ENCODE results near the gene SLC1A2.
A peak's percentile ranks its signal among the peaks of the same experiment; 100 is the strongest.

Gene SLC1A2

DNA sequence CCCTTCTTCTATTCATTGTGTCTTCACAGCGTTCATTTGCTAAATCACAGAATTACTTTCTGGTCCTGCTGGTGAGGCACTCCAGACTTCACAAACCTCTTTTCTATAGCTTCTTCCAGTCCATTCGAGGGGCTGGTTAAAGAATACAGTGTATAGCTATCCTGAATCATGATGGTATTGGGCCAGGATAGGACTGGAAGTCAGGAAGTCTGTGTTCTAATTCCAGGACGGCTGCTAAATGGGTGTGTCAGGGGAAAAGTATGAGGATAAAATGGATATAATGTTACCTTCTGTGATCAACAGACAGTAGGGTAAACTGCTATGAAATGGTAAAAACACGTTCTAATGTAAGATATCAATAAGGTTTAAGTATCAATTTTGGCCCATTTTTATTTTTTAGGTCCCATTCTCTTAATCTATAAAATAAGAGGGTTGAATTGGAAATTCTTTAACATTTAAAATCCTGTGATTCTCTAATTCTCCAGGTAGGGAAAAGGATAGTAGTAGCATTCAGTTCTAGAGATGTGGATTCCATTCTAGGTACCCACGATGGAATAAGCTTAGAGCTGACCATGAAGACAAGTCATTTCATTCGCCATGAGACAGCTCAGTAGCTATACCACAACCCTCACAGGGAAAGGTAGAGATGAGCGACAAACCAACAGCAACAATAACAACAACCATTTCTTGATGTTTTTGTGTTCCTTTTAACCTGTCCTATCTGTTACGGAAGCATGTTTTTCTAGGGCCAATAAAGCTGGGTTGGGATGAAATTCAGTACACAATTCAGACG, 96.1 kb downstream of the SLC1A2 start:
- no peak for DNase-seq

DNA sequence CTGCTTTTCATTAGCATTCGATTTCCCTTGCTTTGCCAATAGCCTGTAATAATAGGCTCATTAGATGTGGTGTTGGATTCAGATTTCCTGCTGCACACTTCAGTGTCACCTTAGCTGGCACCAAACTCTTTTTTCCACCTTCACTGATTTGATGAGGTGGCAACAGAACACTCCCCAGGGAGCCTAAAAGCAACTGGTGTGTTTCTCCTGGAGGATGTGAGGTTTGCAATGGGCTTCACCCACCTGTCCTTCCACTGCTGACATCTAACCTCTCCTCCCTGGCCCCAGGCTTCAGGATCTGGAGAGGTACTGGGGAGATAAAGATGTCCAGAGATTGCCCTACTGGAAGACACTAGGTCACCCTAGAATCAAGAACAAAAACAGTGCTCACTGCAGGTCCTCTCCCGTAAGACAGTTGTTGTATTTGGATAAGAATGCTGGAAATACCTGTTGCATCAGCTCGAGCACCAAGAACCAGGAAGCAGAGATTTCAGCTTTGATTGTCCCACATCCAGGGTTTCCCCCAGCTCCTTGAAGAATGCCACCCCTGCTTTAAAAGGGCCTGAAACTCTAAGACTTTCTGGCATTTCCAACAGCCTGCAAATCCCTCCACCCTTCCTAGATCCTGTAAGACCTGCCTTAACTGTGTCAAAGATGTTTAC, 96.9 kb downstream of the SLC1A2 start:
- DNase-seq: no peak

DNA sequence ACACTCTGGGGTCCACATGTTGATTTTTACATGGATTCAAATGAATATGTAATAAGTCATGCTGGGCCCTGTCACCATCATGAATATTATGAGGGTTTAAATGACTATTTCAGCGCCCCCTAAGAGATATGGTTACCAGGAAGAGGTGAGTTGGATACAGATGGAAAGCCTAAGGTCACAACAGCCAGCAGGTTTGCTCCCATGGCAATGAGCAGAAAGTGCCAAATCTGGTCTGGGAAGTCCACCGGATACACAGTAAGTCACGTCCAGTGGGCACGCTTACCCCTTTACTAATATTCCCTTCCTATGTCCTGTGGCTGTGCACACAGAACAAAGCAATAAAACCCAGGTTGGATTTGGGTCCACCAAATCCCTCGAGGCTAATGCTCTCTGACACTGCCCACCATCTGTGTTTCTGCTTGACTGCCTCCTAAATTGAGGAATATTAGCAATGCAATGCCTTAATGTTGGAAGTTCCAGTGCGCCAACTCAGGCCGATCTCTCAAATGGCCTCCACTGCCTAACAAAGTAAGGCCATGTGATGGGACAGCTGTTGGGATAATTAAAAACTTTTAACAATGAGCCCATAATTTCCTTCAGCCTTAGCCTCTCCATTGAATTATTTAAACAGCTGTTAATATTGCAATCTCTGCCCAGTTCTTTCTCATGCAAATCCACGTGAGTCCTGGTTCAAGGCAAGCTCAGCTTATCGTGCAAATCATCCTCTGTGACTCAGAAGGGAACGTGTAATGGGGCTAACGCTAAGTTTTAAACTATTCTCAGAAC, 97.6 kb downstream of the SLC1A2 start:
- DNase-seq: no peak

DNA sequence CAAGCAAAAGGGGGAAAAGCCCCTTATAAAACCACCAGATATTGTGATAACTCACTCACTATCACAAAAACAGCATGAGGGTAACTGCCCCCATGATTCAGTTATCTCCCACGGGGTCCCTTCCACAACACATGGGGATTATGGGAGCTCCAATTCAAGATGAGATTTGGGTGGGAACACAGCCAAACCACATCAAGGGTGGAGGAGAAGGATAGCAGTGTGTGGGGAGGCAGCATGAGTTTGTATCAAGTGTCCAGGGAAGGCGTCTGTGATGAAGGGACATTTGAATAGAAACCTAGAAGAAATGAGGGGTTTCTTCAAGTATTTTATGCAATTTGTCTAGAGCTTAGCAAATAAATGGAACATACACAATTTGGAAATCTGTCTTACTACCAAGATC, 98.2 kb downstream of the SLC1A2 start:
- no peak for DNase-seq

DNA sequence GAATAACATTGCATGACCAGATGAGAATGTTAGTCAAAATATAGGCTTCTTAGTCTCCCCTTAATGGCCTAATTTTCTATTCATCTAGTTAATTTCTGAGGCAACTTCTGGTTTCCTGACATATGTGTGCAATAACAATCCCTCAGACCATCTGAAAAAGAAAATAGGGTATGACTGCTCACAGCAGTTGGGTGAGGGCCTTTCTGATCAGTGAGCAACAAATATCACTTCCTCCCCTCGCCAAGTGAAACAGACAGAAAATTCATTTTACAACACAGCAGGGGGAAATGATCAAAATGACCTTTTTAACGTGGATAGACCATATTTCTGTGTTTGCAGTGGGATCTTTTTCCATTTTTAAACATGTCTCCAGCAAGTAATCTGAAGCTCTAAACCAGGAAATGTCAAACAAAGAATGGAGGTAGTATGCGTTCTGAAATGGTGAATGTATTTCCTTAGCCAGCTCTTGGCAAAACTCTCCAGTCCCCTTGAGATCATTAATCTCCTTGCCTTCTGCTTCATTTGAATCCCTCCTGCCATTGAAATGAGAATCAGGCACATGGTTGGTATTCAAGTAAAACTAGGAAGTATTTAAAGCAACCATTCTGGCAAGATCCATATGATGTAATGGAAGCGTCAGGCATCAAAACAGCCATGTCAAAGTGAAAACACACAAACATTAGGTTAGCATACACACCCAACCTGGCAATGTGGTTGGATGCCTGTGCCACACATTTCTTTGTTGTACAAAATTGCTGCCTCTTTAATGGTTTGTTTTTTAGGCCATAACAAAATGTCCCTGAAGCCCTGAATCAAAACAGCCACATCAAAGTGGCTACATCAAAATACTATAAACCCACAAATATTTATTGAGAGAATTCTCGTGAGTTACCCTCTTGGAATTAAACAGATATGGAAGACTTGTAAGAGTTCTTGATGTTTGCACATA, 100.1 kb downstream of the SLC1A2 start:
- no peak for DNase-seq

DNA sequence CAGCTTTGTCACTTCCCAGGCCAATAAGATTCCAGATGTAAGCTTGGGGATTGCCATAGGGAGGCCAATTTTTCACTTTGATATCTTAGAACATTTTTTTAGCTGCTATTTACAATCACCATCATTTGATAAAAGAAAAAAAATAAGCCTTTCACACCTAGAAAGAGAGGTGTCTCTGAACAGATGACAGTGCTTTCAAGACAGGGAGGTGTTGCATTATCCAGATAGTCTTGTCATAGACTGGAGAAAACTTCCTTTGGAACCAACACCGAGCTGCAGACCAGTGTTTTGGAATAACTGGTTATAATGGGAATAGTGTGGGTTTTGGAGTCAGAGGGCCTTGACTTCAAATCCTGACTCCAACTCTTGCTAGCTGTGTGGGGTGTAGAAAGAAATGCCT, 101.0 kb downstream of the SLC1A2 start:
- no peak for DNase-seq

DNA sequence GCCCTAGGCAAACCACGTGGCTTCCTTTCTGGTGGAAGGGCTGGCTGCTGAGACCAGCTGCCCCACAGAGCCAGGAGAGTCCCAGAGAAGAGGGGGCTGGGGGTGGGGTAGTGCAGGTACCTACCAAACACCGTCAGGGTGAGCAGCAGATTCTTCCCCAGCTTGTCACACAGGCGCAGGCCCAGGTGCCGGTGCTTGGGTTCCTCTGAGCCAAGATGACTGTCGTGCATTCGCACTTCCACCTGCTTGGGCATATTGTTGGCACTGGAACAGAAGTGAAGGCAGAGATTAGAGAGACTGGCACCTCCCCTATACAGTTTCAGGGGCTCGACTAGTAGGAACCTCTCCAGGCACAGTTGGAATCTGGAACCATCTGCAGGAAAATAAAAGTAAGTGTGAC, 102.1 kb downstream of the SLC1A2 start:
- DNase-seq: no peak

DNA sequence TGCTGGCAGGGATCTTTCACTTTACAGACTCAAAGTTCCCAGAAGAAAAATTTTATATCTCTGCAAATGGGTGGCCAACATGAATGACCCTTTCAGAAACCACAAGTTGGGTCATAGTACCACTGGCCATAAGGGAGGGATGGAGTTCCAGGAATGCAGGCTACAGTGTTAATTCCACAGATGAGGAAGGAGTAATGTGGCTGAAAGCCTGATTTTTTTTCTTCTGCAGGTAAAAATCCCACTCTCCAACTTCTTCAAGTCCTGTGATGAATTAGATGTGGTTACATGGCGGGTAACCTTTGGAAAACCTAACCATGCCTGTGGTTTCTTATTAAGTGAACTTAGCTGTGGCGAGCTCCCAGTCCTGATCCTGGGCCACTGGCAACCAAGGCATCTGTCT, 103.2 kb downstream of the SLC1A2 start:
- no peak for DNase-seq

DNA sequence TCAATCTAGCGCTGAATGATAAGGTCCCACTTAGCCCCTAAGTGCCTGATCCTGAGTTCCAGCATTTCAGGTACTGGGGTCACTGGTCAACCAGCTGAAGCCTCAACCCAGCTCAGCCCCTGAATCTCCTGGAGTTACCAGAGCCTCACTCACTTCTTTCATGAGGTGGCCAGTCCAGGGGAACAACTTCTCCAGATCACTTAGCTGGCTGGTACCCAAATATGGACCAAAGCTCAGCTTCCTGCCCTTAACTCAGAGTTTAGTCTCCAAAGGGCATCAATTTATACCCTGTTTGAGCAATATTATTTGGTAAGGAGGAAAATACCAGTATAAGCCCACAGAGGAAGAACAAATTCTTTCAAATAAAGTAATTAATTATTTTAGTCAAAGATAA, 105.6 kb downstream of the SLC1A2 start:
- DNase-seq: no peak

DNA sequence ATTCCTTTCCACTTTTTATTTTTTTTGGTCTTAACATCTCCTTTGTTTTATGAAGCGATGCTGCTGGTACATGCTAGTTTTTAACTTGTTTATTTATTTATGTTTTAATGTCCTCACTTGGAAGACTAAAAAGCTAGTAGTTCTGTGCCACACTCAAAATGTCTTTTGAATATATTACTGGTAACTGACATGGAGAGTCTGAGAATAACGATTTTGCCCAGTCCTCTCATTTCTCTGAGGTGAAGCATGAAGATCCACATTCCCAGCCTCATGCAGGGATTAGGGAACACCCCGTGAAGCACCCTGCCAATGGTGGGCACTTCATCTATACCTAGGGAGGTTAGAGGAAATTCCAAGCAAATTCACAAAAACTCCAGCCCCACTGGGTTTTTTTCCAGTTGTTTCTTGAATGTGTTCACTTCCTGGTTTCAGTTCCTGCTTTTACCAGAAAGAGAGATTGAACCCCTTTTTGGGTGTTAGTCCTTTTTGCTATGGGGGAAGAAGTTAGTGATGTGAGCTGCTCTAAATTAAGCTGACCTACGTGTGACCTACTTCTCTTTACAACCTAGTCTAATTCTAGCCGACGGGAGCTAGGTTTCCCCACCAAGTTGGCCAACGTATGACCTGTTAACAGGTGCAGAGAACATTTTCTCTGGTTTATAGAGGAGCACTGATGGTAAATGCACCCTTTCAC, 106.1 kb downstream of the SLC1A2 start:
- no peak for DNase-seq

DNA sequence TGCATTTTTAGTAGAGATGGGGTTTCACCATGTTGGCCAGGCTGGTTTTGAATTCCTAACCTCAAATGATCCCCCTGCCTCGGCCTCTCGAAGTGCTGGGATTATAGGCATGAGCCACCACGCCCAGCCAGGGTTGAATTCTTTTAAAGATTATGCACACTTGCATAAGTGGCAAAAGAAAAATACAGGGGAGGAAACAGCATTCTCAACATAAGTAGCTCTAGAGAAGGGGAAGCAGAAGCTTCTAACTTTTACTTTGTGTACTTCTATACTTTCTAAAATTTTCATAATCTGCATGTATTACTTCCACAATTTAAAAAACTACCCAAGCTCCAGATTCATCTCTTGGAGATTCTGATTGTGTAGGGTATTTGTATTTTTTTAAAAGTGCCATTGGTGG, 108.0 kb downstream of the SLC1A2 start:
- DNase-seq: no peak

DNA sequence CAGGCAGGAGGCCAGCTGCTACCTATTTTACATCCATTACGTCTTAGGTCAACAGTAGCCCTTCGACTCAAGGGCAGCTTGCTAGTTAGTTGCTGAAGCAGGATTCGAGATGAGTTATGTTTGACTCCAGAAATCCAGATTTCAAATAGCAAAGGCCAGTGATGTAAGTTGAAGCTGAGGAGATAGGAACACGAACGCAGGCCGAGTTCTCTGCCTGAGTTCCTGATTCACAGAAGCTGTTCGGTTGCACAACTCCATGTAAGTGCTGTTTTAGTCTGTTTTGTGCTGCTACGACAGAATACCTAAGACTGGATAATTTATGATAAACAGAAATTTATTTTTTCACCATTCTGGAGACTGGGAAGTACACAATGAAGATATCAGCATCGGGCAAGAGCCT, 111.2 kb downstream of the SLC1A2 start:
- DNase-seq: no peak

DNA sequence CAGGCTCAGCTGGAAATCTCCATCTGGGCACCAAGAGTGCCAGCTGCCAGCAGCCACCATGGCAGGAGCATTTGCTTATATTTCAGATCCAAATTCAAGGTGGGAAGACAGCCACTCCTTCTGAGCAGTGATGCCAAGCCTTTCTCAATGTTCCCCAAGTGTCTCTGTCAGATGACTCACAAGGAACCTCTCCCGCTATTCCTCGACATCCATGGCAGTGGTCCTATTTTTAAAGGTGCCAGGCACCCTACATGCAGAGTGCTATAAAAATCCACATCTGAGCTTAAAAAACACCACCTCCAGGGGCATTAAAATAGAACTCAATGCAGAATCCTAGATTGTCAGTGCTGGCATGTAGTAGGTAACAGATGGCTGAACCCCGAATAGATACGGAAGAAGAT, 112.1 kb downstream of the SLC1A2 start:
- DNase-seq: no peak

DNA sequence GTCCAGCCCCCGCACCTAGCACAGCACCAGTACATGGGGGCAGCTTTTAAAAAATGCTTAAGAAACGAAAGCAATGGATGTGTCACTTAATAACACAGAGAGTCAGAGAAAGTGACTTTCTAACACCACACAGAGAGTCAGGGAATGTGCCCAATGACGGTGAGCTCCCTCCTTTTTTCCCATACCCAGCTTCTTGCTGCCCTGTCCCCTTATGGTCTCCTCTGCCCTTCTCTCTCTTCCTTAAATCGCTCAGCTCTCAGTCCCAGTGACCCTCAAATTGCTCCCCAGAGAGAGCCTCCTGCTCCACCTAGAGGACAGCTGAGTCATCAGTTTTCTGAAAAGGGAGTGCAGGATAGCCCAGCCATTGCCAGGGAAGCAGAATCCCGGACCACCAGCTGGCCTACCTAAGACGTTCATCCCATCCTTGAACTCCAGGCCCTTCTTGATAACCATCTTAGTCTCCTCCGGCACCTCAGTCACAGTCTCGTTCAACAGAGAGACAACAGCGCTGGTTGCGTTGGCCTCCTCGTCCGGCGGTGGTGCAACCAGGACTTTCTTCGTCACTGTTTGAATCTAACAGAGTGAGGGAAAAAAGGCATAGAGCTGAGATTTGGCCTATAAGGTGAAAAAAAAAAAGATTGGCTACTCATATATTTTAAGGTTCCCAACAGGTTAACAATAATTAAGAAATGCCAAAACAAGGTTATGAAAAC, 113.5 kb downstream of the SLC1A2 start:
- DNase-seq: peak in 1 of 2 experiments; percentile 34

DNA sequence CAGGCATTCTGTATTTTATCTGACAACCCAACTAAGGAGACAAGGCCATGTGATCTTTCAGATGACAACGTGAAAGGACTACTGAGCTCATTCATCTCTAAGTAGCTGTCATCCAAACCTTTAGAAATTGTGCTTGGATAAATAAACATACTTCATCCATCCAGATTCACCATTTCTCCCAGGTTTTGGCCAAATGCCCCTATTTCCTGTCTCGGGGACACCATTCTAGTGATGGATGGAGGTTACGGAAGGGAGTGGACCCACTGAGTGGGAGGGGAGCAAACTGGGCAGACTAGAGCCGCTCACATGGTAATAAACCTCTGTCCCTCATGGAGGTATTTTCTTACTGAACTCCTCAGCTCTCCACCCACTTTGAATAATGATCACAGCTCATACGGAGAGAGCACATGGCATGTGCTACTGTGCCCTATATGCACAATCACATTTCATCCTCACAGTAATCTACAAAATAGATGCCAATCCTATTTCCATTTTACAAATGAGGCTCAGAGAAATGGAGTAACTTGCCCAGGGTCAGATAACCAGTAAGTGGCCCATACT, 114.4 kb downstream of the SLC1A2 start:
- no peak for DNase-seq

DNA sequence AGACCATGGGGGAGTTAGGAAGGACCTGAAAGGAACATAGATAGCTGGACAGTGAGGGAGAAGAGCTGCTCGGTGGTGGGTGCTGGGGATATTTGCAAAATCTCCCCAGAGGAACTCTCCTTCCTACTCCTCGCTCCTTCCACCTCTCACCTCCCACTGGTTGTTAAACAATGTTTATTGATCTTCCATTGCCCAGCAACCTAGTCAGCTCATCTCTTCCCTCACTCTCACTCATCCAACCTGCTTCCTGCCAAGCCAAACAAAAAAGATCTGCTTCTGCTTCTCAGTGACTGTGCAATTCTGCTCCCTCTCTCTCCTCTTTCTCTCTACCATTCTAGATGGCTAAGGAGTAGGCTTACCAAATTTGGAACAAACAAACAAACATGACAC, 115.0 kb downstream of the SLC1A2 start:
- no peak for DNase-seq

DNA sequence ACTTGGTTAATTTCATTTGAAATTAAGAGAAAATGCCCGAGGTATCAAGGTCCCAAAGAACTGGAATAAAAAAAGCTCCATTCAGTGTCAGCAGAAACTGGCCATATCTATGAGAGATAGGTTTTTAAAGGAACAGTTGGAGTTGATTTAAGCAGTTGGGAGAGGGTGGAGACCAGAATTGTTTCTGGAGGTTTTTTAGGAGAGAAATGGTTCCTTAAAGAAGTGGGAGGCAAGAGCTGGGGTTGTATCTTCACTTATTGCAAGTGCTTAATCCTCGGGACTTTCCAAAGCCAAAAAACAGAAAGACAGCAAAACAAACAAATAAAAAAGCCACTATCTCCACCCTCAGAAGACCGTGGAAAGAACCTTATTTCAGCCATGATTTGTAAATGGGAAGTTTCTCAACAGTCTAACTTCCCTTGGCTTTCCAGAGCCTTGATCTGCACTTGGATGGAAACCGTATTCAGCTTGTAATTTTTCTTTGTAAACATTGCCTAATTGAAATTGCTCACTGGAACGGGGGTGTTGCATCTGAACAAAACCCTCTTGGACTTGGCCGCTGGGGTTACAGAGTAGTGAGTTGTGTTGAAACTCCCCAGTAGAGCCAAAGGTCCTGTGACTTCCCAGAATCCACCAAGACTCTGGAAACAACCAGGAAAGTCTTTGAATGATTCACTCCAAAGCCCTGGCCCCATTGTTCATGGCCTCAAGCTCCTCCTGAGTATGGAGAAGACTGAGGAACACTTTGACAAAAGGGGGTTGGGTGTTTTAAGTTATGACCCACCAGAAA, 115.6 kb downstream of the SLC1A2 start:
- no peak for DNase-seq

DNA sequence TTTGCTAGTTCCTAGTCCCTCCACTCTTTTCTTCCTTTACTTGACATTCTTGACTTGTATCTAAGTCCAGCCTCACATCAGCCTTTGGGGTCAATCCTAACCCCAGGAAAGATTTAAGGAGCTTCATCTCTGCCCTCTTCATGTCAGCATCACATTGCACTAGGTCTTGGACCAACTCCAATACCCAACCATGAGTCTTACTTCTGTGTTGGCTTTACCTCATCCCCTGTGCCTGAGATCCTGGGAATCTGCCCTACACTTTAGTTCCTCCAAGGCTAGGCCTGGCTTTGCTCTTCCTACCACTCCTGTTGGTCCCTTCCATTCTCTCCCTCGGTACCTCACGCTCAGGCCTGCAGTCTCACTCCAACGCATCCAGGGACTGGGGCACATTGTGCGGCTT, 117.0 kb downstream of the SLC1A2 start:
- DNase-seq: no peak

DNA sequence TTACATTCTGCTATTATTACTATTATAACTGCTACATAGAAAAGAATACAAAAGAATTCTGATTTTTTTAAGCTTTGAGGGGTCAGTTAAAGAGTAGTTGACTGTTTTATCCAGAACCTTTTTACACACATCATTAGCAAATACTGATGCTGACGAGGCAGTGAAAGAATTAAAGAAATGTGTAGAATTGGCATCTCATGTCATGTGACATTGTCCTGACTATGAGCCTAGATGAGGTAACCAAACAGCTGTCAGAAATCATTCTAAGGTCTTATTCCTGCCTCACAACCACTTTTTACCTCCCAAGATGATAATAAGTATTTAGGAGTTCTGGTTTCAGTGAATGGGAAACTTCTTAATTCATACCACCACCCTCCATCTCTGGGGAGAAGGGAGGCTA, 121.0 kb downstream of the SLC1A2 start:
- no peak for DNase-seq

DNA sequence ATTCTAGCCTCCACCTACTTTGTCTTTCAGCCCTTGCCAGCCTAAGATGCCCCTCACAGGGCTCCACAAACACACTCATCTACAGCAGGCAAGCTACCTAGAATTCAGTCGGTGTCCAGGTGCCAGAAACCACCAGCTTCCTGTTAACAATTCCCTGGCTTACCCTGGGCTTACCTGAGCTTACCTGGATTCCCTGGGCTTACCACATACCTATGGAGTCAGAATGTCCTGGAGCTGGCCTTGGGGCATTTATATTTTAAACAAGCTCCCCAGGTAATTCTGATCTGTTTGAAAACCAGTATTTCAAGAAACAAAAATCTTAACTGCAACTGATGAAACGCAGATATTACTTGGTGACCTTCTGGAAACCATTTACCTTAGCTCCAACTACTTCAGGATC, 123.6 kb downstream of the SLC1A2 start:
- no peak for DNase-seq

All from SW 1271 (cell line).